HG02798 (cell line): ENCODE measurements around the gene TRIM32.

Experiments
- ATAC-seq: cut with Tn5 transposase; IDR thresholded peaks from one replicate; pipeline ENCODE4 v1.9.1; 2021; ENCODE audit warnings: mild to moderate bottlenecking; ENCODE audit not compliant: unreplicated experiment, poor library complexity

Gene TRIM32

GRCh38 chr9:116703634-116704033 lies 16.5 kb downstream of the TRIM32 start:
- no peak for ATAC-seq

GRCh38 chr9:116704470-116704869 lies 17.4 kb downstream of the TRIM32 start:
- no peak for ATAC-seq

- no peak for ATAC-seq
Measured at GRCh38 chr9:116705531-116705930, 18.4 kb downstream of the TRIM32 start.

GRCh38 chr9:116706310-116707290 lies 19.5 kb downstream of the TRIM32 start:
- no peak for ATAC-seq

GRCh38 chr9:116712781-116713180 lies 25.7 kb downstream of the TRIM32 start:
- ATAC-seq = no peak

GRCh38 chr9:116713271-116713670 lies 26.2 kb downstream of the TRIM32 start:
- no peak for ATAC-seq

GRCh38 chr9:116715751-116716150 lies 28.6 kb downstream of the TRIM32 start:
- ATAC-seq = no peak

- no peak for ATAC-seq
Measured at GRCh38 chr9:116716438-116716837, 29.3 kb downstream of the TRIM32 start.

- no peak for ATAC-seq
Measured at GRCh38 chr9:116717150-116717549, 30.0 kb downstream of the TRIM32 start.

- ATAC-seq = no peak
Measured at GRCh38 chr9:116718111-116718510, 31.0 kb downstream of the TRIM32 start.

GRCh38 chr9:116720111-116720510 lies 33.0 kb downstream of the TRIM32 start:
- no peak for ATAC-seq

GRCh38 chr9:116721411-116721810 lies 34.3 kb downstream of the TRIM32 start:
- no peak for ATAC-seq

- ATAC-seq = no peak
Measured at GRCh38 chr9:116721944-116722343, 34.8 kb downstream of the TRIM32 start.

- ATAC-seq = no peak
Measured at GRCh38 chr9:116724123-116724522, 37.0 kb downstream of the TRIM32 start.

- no peak for ATAC-seq
Measured at GRCh38 chr9:116726602-116727001, 39.5 kb downstream of the TRIM32 start.

- ATAC-seq = peak; percentile 55
Measured at GRCh38 chr9:116733010-116733641, 46.0 kb downstream of the TRIM32 start.

GRCh38 chr9:116736399-116737151 lies 49.5 kb downstream of the TRIM32 start:
- ATAC-seq = no peak

GRCh38 chr9:116737152-116737546 lies 50.0 kb downstream of the TRIM32 start:
- ATAC-seq = peak; percentile 61

GRCh38 chr9:116741086-116741740 lies 54.1 kb downstream of the TRIM32 start:
- no peak for ATAC-seq

GRCh38 chr9:116741742-116742141 lies 54.6 kb downstream of the TRIM32 start:
- no peak for ATAC-seq
